NCI-H1105 (cell line): ENCODE measurements around the gene MED31.
"Not testable (repeated sequence)": the region's sequence is repeated elsewhere in the genome, so short reads cannot be mapped to it uniquely, and the experiment has no call there.

Source experiments
- DNase-seq: peaks from one replicate; lab custom pipeline; 2025; lab: John Stamatoyannopoulos, UW

Gene MED31

GRCh38 chr17:6626616-6627015, 24.8 kb downstream of the MED31 start:
- no peak for DNase-seq

GRCh38 chr17:6623941-6624340, 27.5 kb downstream of the MED31 start:
- DNase-seq: no peak

GRCh38 chr17:6611231-6611630, 40.2 kb downstream of the MED31 start:
- no peak for DNase-seq

GRCh38 chr17:6610011-6610410, 41.4 kb downstream of the MED31 start:
- DNase-seq: no peak

- DNase-seq: no peak
Observed at GRCh38 chr17:6608321-6608720, 43.1 kb downstream of the MED31 start.

- DNase-seq: no peak
Observed at GRCh38 chr17:6605142-6605541, 46.3 kb downstream of the MED31 start.

- peak; percentile 11 for DNase-seq
Observed at GRCh38 chr17:6603744-6604325, 47.6 kb downstream of the MED31 start.

- DNase-seq: no peak
Observed at GRCh38 chr17:6602141-6602540, 49.3 kb downstream of the MED31 start.

GRCh38 chr17:6599364-6599763, 52.0 kb downstream of the MED31 start:
- DNase-seq: no peak

- DNase-seq: no peak
Observed at GRCh38 chr17:6597727-6598126, 53.7 kb downstream of the MED31 start.

GRCh38 chr17:6596941-6597340, 54.5 kb downstream of the MED31 start:
- no peak for DNase-seq

- no peak for DNase-seq
Observed at GRCh38 chr17:6596511-6596910, 54.9 kb downstream of the MED31 start.

GRCh38 chr17:6596081-6596480, 55.3 kb downstream of the MED31 start:
- no peak for DNase-seq

- not testable (repeated sequence) for DNase-seq
Observed at GRCh38 chr17:6593371-6593770, 58.0 kb downstream of the MED31 start.
